ENCODE measurements around the gene ZNF3. TPM values are rescaled to one million over a fixed set of nuclear protein-coding genes. Genes with fewer than 3 reads are reported as not detected.

ZNF3 gene
- total RNA-seq, 2 donors from 2014 or later, result 34.0 to 37.2 TPM

DNA sequence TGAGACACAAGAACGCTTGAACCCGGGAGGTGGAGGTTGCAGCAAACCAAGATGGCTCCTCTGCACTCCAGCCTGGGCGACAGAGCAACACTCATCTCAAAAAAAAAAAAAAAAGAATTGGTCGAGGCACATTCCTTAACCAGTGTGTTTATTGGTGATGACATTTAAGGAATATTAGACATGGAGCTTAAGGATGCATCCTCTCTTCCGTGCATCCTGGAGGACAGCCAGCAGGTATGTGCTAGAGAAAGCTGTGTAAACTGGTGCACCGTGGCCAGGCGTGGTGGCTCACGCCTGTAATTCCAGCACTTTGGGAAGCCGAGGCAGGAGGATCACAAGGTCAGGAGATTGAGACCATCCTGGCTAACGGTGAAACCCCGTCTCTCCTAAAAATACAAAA lies 54.3 kb downstream of the ZNF3 start:
- DNase-seq, result no peak
- ATAC-seq, result no peak
- intact Hi-C loops (cut with DNase I, micrococcal nuclease), result no loop called here

DNA sequence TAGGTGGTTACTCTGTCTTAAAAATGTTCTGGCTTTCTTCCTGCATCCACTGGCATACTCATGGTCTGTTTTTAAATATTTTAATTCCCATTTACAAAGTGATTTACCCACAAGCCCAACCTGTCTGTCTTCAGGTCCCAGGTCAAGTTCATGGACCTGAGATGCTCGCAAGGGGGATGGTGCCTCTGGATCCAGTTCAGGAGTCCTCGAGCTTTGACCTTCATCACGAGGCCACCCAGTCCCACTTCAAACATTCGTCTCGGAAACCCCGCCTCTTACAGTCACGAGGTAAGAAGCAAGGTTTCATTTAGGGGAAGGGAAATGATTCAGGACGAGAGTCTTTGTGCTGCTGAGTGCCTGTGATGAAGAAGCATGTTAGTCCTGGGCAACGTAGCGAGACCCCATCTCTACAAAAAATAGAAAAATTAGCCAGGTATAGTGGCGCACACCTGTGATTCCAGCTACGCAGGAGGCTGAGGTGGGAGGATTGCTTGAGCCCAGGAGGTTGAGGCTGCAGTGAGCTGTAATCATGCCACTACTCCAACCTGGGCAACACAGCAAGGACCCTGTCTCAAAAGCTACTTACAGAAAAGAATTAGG lies 57.4 kb downstream of the ZNF3 start:
- ATAC-seq (no peak), DNase-seq (no peak)
- intact Hi-C loops (cut with DNase I, micrococcal nuclease), result no loop called here

DNA sequence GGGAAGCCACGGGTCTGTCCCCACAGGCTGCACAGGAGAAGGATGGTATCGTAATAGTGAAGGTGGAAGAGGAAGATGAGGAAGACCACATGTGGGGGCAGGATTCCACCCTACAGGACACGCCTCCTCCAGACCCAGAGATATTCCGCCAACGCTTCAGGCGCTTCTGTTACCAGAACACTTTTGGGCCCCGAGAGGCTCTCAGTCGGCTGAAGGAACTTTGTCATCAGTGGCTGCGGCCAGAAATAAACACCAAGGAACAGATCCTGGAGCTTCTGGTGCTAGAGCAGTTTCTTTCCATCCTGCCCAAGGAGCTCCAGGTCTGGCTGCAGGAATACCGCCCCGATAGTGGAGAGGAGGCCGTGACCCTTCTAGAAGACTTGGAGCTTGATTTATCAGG lies 58.0 kb downstream of the ZNF3 start:
- no peak for ATAC-seq
- DNase-seq, result no peak
- intact Hi-C loops (cut with DNase I, micrococcal nuclease), result no loop called here

DNA sequence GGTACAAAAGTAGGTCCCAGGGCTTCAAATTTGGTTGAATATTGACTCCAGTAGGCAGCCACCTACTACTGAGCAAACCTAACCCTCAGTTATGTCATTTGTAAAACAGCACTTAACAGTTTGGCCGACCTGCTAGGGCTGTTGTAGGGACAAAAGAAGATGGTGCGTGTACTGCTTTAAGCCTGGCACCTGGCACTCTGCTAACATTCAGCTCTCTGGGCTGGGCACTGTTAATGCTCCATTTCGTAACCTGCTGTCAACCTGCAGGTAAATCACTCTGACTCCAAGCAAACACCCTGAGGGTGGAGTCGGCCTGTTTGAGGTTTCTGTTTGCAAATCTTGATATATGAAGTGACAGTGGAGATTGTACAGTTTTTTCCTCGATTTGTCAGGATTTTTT lies 58.9 kb downstream of the ZNF3 start:
- ATAC-seq (peak; percentile 96), DNase-seq (peak; percentile 63 to 79)
- intact Hi-C loops (cut with DNase I, micrococcal nuclease), result no loop called here

DNA sequence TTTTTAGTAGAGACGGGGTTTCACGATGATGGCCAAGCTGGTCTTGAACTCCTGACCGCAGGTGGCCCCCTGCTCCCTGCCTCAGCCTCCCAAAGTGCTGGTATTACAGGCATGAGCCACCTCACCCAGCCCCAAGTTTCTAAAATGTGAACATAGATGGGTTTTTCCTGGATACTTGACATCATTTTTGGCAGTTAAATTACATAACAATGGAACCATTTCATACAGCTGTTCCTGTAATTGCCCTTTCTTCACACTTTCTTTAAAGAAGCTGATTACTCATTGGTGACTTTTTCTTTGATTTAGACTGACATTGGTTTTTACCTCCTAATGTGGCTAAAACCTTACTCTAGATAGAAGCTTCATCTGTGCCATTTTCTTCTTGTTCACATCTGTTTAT lies 60.2 kb downstream of the ZNF3 start:
- intact Hi-C loops (cut with DNase I, micrococcal nuclease), result no loop called here
- ATAC-seq (no peak), DNase-seq (no peak)

Small RNA genes within 50 kb of the gene (microRNA-seq; reads per million reads assigned to microRNA genes)
- gene MIR106B (606 to 4,864 reads per million in 2 donors), gene MIR25 (476 to 547 reads per million in 2 donors), gene MIR93 (4,826 to 9,328 reads per million in 2 donors)

Other genes with a start within 250 kb of the ZNF3 start
- not detected for gene OR2AE1, start 204.7 kb downstream of the ZNF3 start, total RNA-seq
- gene TRIM4, start 162.2 kb downstream of the ZNF3 start, total RNA-seq, result 10 to 100 TPM; 21.5 to 23.8 TPM
- not detected for gene GJC3, start 152.1 kb downstream of the ZNF3 start, total RNA-seq
- 1 to 10 TPM; 3.4 to 4.8 TPM for gene AZGP1, start 105.7 kb downstream of the ZNF3 start, total RNA-seq
- gene ZKSCAN1, start 66.1 kb downstream of the ZNF3 start, total RNA-seq, result 100 to 1,000 TPM; 127 to 133 TPM
- 1 to 10 TPM; 6.7 to 7.1 TPM for gene ZSCAN21, start 31.9 kb downstream of the ZNF3 start, total RNA-seq
- gene COPS6, start 7.2 kb upstream of the ZNF3 start, total RNA-seq, result 10 to 100 TPM; 59.3 to 65.6 TPM
- gene MCM7, start 19.7 kb upstream of the ZNF3 start, total RNA-seq, result 10 to 100 TPM; 44.7 to 62.1 TPM
- gene AP4M1, start 19.9 kb upstream of the ZNF3 start, total RNA-seq, result 10 to 100 TPM; 20.2 to 20.8 TPM
- 10 to 100 TPM; 28.7 to 33.1 TPM for gene TAF6, start 37.6 kb upstream of the ZNF3 start, total RNA-seq
- 1 to 10 TPM; 7.0 to 9.8 TPM for gene CNPY4, start 37.9 kb upstream of the ZNF3 start, total RNA-seq
- gene MBLAC1, start 45.2 kb upstream of the ZNF3 start, total RNA-seq, result 1 to 10 TPM; 2.7 to 3.9 TPM
- gene LAMTOR4, start 67.2 kb upstream of the ZNF3 start, total RNA-seq, result 100 to 1,000 TPM; 224 to 268 TPM
- 10 to 100 TPM; 54.9 to 62.1 TPM for gene TRAPPC14, start 77.0 kb upstream of the ZNF3 start, total RNA-seq
- 10 to 100 TPM in 1 of 2 donors, 1 to 10 TPM in 1; 8.0 to 10.9 TPM for gene GAL3ST4, start 86.9 kb upstream of the ZNF3 start, total RNA-seq
- 1 to 10 TPM; 4.0 to 5.7 TPM for gene GPC2, start 95.7 kb upstream of the ZNF3 start, total RNA-seq
- 1 to 10 TPM; 1.2 to 2.0 TPM for gene STAG3, start 96.2 kb upstream of the ZNF3 start, total RNA-seq
- gene PVRIG, start 138.2 kb upstream of the ZNF3 start, total RNA-seq, result 1 to 10 TPM in 1 of 2 donors, not detected in 1; 1.1 TPM
- gene SPDYE3, start 226.0 kb upstream of the ZNF3 start, total RNA-seq, result not detected